HCT116 (cell line): ENCODE results near the gene RGS7. TPM values are rescaled to one million over a fixed set of nuclear protein-coding genes. Genes with fewer than 3 reads are reported as not detected.

Experiments
- ATAC-seq: fragments of 200-7000 bp; cut with Tn5 transposase; 2 replicates; pipeline ENCODE4 v1.9.1; 2020; ENCODE audit warnings: mild to moderate bottlenecking, moderate library complexity
- BruUV-seq: library from RNA; stranded (reverse); fragments of 400-500 nt; replicated peaks from 2 replicates; lab custom pipeline; 2021; lab: Mats Ljungman, UMichigan
- CTCF ChIA-PET: fragments of 300-600 bp; sonication (Branson Sonifier 250); formaldehyde crosslinking; loops from one replicate; lab custom pipeline; 2021; ENCODE audit warnings: antibody characterized with exemption; lab: Charles Lee
- POLR2A ChIA-PET: fragments of 300-600, 350-600 bp; sonication (Branson Sonifier 250); formaldehyde crosslinking; loops from one replicate; lab custom pipeline; 2021; ENCODE audit warnings: antibody characterized with exemption; lab: Charles Lee
- RAD21 ChIA-PET, 2 experiments: fragments of 300-600 bp; sonication (Branson Sonifier 250); formaldehyde crosslinking; loops; one replicate each; lab custom pipeline; 2023; ENCODE audit warnings: low total read pairs in 2 of 2; ENCODE audit not compliant: uncharacterized antibody in 2 of 2, unreplicated experiment in 2 of 2, low non-redundant PET in 1 of 2; lab: Charles Lee
- DNase-seq: peaks from one replicate; pipeline ENCODE4 v3.0.0-alpha.2; 2010; ENCODE audit warnings: low read depth, low spot score
- H2AFZ ChIP-seq: fragments of 200-600 bp; shearing (Covaris generic), sonication (generic); 2 replicates; pipeline ENCODE4 v1.6.1; 2017; ENCODE audit warnings: low read depth, mixed run types, mixed read lengths, antibody characterized with exemption, low read length; ENCODE audit not compliant: poor library complexity, severe bottlenecking
- H3K27ac ChIP-seq: 2 replicates; pipeline ENCODE4 v1.5.1; 2012; ENCODE audit warnings: low read depth, low read length
- H3K27me3 ChIP-seq: fragments of 200-600 bp; sonication (generic); 2 replicates; pipeline ENCODE4 v1.6.1; 2016; ENCODE audit warnings: mixed run types, low read length, mixed read lengths; ENCODE audit not compliant: insufficient read depth
- H3K36me3 ChIP-seq, 2 experiments: fragments of 200-500 bp in 1 of 2; fragments of 200-600 bp in 1 of 2; sonication (Bioruptor generic) in 1 of 2; sonication (generic) in 1 of 2; 2 replicates each; pipeline versions ENCODE4 v1.5.1 to v1.6.1; 2014 to 2016; ENCODE audit warnings: low read length in 2 of 2, inconsistent platforms in 1 of 2, mixed read lengths in 1 of 2, mixed run types in 1 of 2; ENCODE audit not compliant: insufficient read depth in 2 of 2, control insufficient read depth in 1 of 2
- H3K4me1 ChIP-seq, 2 experiments: fragments of 200-600 bp in 1 of 2; sonication (generic) in 1 of 2; 2 replicates each; pipeline versions ENCODE4 v1.5.1 to v1.6.1; 2012 to 2017; ENCODE audit warnings: low read length in 2 of 2, inconsistent platforms in 1 of 2, mild to moderate bottlenecking in 1 of 2, mixed read lengths in 1 of 2, mixed run types in 1 of 2, moderate library complexity in 1 of 2; ENCODE audit not compliant: insufficient read depth in 2 of 2, control insufficient read depth in 1 of 2
- H3K4me2 ChIP-seq: fragments of 200-600 bp; sonication (generic); 2 replicates; pipeline ENCODE4 v1.6.1; 2017; ENCODE audit warnings: mixed run types, low read length, mixed read lengths
- H3K4me3 ChIP-seq, 2 experiments: fragments of 200-600 bp in 1 of 2; sonication (generic) in 1 of 2; replicated peaks in 1 of 2; 2 replicates each; pipeline ENCODE4 v1.5.1; 2011 to 2016; ENCODE audit warnings: low read length in 2 of 2, control low read depth in 1 of 2, low read depth in 1 of 2, mild to moderate bottlenecking in 1 of 2, mixed read lengths in 1 of 2, mixed run types in 1 of 2
- H3K79me2 ChIP-seq: fragments of 200-600 bp; sonication (generic); 2 replicates; pipeline ENCODE4 v1.6.1; 2017; ENCODE audit warnings: mild to moderate bottlenecking, mixed run types, low read length, moderate library complexity, mixed read lengths; ENCODE audit not compliant: insufficient read depth
- H3K9ac ChIP-seq: fragments of 200-600 bp; sonication (generic); 2 replicates; pipeline ENCODE4 v1.6.1; 2016; ENCODE audit warnings: low read length, mixed read lengths
- H3K9me2 ChIP-seq: fragments of 200-600 bp; sonication (generic), shearing (Covaris generic); 2 replicates; pipeline ENCODE4 v1.6.1; 2017; ENCODE audit warnings: mixed run types, mild to moderate bottlenecking, moderate library complexity; ENCODE audit not compliant: insufficient read depth
- H3K9me3 ChIP-seq, 2 experiments: fragments of 200-500 bp in 1 of 2; fragments of 200-600 bp in 1 of 2; sonication (Bioruptor generic) in 1 of 2; sonication (generic) in 1 of 2; 2 replicates each; pipeline ENCODE4 v1.6.1; 2014 to 2017; ENCODE audit warnings: low read length in 2 of 2, mixed read lengths in 2 of 2, inconsistent platforms in 1 of 2, low read depth in 1 of 2, mild to moderate bottlenecking in 1 of 2, mixed run types in 1 of 2, moderate library complexity in 1 of 2; ENCODE audit not compliant: control insufficient read depth in 1 of 2, insufficient read depth in 1 of 2
- H4K20me1 ChIP-seq: fragments of 200-600 bp; sonication (generic), shearing (Covaris generic); 2 replicates; pipeline ENCODE4 v1.6.1; 2017; ENCODE audit warnings: mixed run types, mild to moderate bottlenecking, moderate library complexity; ENCODE audit not compliant: insufficient read depth
- ATF3 ChIP-seq: IDR thresholded peaks from 2 replicates; pipeline ENCODE4 v1.6.1; 2012
- CBX3 ChIP-seq: IDR thresholded peaks from 2 replicates; pipeline ENCODE4 v1.6.1; 2012; ENCODE audit warnings: low read depth
- CTCF ChIP-seq, 3 experiments: fragments of 200-600 bp in 1 of 3; sonication (generic) in 1 of 3; IDR thresholded peaks in 2 of 3; conservative IDR thresholded peaks in 1 of 3; 2 replicates each; pipeline ENCODE4 v1.5.1; 2012 to 2017; ENCODE audit warnings: low read depth in 2 of 3, low read length in 2 of 3, antibody characterized with exemption in 1 of 3, borderline replicate concordance in 1 of 3, control low read depth in 1 of 3, mild to moderate bottlenecking in 1 of 3, mixed read lengths in 1 of 3, mixed run types in 1 of 3, moderate library complexity in 1 of 3; ENCODE audit not compliant: insufficient read depth in 1 of 3
- EGR1 ChIP-seq: IDR thresholded peaks from 2 replicates; pipeline ENCODE4 v1.6.1; 2012; ENCODE audit warnings: low read depth
- ELF1 ChIP-seq: IDR thresholded peaks from 2 replicates; pipeline ENCODE4 v1.6.1; 2012; ENCODE audit warnings: low read depth, borderline replicate concordance
- EZH2 ChIP-seq: fragments of 200-600 bp; sonication (generic); IDR thresholded peaks from 2 replicates; pipeline ENCODE4 v1.6.1; 2017; ENCODE audit warnings: antibody characterized with exemption, mixed run types
- EZH2phosphoT487 ChIP-seq: fragments of 200-600 bp; IDR thresholded peaks from 2 replicates; pipeline ENCODE4 v1.6.1; 2018; ENCODE audit warnings: antibody characterized with exemption, borderline replicate concordance
- FOSL1 ChIP-seq: IDR thresholded peaks from 2 replicates; pipeline ENCODE4 v1.6.1; 2012; ENCODE audit warnings: low read depth
- JUND ChIP-seq: IDR thresholded peaks from 2 replicates; pipeline ENCODE4 v1.6.1; 2012
- REST ChIP-seq: IDR thresholded peaks from 2 replicates; pipeline ENCODE4 v1.6.1; 2012; ENCODE audit warnings: low read depth
- SRF ChIP-seq: IDR thresholded peaks from 2 replicates; pipeline ENCODE4 v1.6.1; 2012; ENCODE audit warnings: low read depth
- TCF7L2 ChIP-seq: IDR thresholded peaks from 2 replicates; pipeline ENCODE4 v1.7.0; 2011; ENCODE audit warnings: borderline replicate concordance, inconsistent platforms; ENCODE audit not compliant: insufficient read depth, insufficient read length; ENCODE audit errors: extremely low read depth
- YY1 ChIP-seq: IDR thresholded peaks from 2 replicates; pipeline ENCODE4 v1.6.1; 2011; ENCODE audit warnings: low read length, low read depth, moderate library complexity, mild to moderate bottlenecking; ENCODE audit not compliant: insufficient replicate concordance; ENCODE audit errors: extremely low read depth
- ZBTB33 ChIP-seq: IDR thresholded peaks from 2 replicates; pipeline ENCODE4 v1.6.1; 2011; ENCODE audit warnings: mild to moderate bottlenecking, low read length, moderate library complexity; ENCODE audit not compliant: insufficient replicate concordance; ENCODE audit errors: extremely low read depth
- ZFX ChIP-seq: fragments of 450-650 bp; IDR thresholded peaks from 2 replicates; pipeline ENCODE4 v1.6.1; 2017
- intact Hi-C: fragments of 100-400 bp; cut with micrococcal nuclease; formaldehyde crosslinking; loops from 2 replicates; pipeline ENCODE4 v1.10.0; 2022
- total RNA-seq: library from RNA; stranded (reverse); gene quantifications from one replicate; pipeline ENCODE4 v1.2.1, GENCODE V29; 2021; ENCODE audit not compliant: unreplicated experiment

RGS7 gene
- total RNA-seq, 1 experiment from 2014 or later, result not detected

GRCh38 chr1:241229711-241230110, 127.3 kb downstream of the RGS7 start:
- Histone ChIP-seq H3K4me1 (no peaks in the 10 kb centered on the region), H4K20me1 (no peaks in the 10 kb centered on the region), H3K4me2 (no peak overlapping the region), H3K9ac (no peak overlapping the region)
- no peak for TF ChIP-seq SRF
- no peak for TF ChIP-seq EZH2phosphoT487
- no peak for TF ChIP-seq YY1
- no peak for TF ChIP-seq CTCF (IDR thresholded peaks at IDR 0.05 in 2 of 3, conservative IDR thresholded peaks at IDR 0.05 in 1 of 3; ENCODE audit: borderline replicate concordance in 1 of 3, insufficient read depth in 1 of 3, low read depth in 2 of 3, low read length in 2 of 3)
- no peak for TF ChIP-seq ZFX
- TF ChIP-seq FOSL1, result no peak
- no peak for TF ChIP-seq ATF3
- TF ChIP-seq CBX3, result no peak
- TF ChIP-seq ZBTB33, result no peak
- no peak for TF ChIP-seq EGR1
- TF ChIP-seq REST, result no peak
- TF ChIP-seq EZH2, result no peak
- no peak for TF ChIP-seq JUND
- TF ChIP-seq ELF1, result no peak
- TF ChIP-seq TCF7L2, result no peak
- TF ChIP-seq, all 23 proteins: peak for 0
- no peak for ATAC-seq
- Histone ChIP-seq H3K27me3 (no peaks in the 10 kb centered on the region), H3K36me3 (no peaks in the 10 kb centered on the region), H2AFZ (no peak overlapping the region), H3K9me3 (no peaks in the 10 kb centered on the region; a peak in 2 of 4 replicates), H3K79me2 (no peaks in the 10 kb centered on the region), H3K27ac (no peak overlapping the region), H3K4me3 (no peak overlapping the region), H3K9me2 (no peaks in the 10 kb centered on the region)
- intact Hi-C loops, result no loop called here
- ChIA-PET POLR2A (no interaction called here), CTCF (no interaction called here), RAD21 (no interaction called here)
- BruUV-seq, result no TSS peak
- no peak for DNase-seq
